Measurements from ENCODE around the gene PITPNM3. TPM values are rescaled to one million over a fixed set of nuclear protein-coding genes. Genes with fewer than 3 reads are reported as not detected.

Gene PITPNM3
- total RNA-seq, 1 donor from 2014 or later: 2.2 TPM

DNA sequence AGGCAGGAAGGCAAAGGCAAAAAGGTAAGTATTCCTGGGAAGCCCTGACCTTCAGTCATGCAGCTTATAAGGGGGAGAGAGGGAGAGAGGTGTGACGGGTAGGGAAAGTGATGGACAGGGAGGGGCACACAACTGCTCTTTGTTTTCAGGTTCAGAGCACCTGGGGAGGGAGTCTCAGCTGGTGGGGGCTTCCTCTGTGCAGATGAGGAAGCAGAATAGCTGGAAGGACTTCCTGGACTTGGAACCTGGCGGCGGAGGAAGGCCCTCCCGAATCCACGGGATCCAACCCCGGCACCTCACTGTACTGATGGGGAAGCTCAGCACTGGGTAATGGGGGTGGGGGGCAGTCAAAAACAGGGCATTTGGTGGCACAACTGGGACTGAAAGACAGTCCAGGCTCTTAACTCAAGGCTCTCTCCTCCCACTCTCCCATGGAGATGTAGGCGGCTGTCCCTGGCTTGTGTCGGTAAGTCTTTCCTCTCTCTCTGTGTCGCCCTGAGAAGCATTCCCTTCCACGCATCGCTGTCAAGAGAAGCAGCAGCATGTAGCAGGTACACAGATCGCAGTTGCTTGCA, 11.9 kb upstream of the PITPNM3 start:
- H3K4me3 ChIP-seq (ENCODE audit: low read depth, low read length): no peak overlapping the region
- DNase-seq (ENCODE audit: low read depth): no peak
- TF ChIP-seq, protein P1, sequence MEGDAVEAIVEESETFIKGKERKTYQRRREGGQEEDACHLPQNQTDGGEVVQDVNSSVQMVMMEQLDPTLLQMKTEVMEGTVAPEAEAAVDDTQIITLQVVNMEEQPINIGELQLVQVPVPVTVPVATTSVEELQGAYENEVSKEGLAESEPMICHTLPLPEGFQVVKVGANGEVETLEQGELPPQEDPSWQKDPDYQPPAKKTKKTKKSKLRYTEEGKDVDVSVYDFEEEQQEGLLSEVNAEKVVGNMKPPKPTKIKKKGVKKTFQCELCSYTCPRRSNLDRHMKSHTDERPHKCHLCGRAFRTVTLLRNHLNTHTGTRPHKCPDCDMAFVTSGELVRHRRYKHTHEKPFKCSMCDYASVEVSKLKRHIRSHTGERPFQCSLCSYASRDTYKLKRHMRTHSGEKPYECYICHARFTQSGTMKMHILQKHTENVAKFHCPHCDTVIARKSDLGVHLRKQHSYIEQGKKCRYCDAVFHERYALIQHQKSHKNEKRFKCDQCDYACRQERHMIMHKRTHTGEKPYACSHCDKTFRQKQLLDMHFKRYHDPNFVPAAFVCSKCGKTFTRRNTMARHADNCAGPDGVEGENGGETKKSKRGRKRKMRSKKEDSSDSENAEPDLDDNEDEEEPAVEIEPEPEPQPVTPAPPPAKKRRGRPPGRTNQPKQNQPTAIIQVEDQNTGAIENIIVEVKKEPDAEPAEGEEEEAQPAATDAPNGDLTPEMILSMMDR (IDR thresholded peaks at IDR 0.05; ENCODE audit: insufficient read depth, low read length, poor library complexity, severe bottlenecking): no peak
- H3K27me3 ChIP-seq (ENCODE audit: control insufficient read depth, insufficient read depth, low read length): no peaks in the 10 kb centered on the region
- H3K36me3 ChIP-seq (ENCODE audit: control insufficient read depth, insufficient read depth, low read length): no peaks in the 10 kb centered on the region

DNA sequence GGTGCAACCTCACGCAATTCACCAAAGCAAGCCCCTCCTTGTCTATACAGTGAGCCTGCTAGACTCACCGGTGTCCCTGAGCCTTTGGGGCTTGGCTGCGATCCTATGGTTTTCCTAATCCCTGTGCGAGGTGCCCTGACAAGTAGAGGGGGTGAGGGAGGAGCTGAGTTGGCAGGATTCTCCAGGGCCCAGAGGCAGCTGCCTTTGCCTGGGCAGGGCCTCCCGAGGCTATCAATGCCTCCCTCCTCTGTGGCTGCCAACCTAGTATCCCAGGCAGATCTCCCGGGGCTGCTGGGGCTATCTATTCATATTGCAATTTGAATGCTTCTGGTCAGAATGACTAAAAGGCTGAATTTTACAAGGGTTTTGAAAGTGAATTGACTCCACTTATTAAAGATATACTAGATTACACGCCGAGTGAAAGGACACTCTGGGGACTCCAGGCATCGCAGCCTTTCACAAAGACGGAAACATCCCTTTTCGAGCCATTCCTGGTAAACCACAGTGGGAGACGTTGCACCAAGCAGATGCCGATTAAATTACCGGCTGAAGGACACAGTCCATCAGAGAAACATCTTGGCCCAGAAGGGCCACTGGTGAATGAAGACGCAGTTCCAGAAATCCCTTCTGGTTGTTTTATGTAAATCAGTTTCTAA, 11.3 kb upstream of the PITPNM3 start:
- H3K27me3 ChIP-seq (ENCODE audit: control insufficient read depth, insufficient read depth, low read length): no peaks in the 10 kb centered on the region
- no peak overlapping the region for H3K4me3 ChIP-seq (ENCODE audit: low read depth, low read length)
- no peak for DNase-seq (ENCODE audit: low read depth)
- TF ChIP-seq, protein P1 (IDR thresholded peaks at IDR 0.05; ENCODE audit: insufficient read depth, low read length, poor library complexity, severe bottlenecking): no peak
- no peaks in the 10 kb centered on the region for H3K36me3 ChIP-seq (ENCODE audit: control insufficient read depth, insufficient read depth, low read length)

DNA sequence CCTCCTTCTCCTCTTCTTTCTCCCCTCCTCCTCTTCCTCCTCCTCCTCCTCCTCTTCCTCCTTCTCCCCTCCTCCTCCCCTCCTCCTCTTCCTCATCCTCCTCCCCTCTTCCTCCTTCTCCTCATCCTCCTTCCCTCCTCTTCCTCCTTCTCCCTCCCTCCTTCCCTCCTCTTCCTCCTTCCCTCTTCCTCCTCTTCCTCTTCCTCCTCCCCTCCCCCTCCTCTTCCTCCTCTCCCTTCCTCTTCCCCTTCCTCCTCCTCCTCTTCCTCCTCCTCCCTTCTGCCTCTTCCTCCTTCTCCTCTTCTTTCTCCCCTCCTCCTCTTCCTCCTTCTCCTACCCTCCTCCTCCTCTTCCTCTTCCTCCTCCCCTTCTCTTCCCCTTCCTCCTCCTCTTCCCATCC, 5.1 kb upstream of the PITPNM3 start:
- TF ChIP-seq, protein P1 (IDR thresholded peaks at IDR 0.05; ENCODE audit: insufficient read depth, low read length, poor library complexity, severe bottlenecking): no peak
- H3K27me3 ChIP-seq (ENCODE audit: control insufficient read depth, insufficient read depth, low read length): no peaks in the 10 kb centered on the region
- H3K4me3 ChIP-seq (ENCODE audit: low read depth, low read length): no peak overlapping the region
- DNase-seq (ENCODE audit: low read depth): no peak
- no peaks in the 10 kb centered on the region for H3K36me3 ChIP-seq (ENCODE audit: control insufficient read depth, insufficient read depth, low read length)

DNA sequence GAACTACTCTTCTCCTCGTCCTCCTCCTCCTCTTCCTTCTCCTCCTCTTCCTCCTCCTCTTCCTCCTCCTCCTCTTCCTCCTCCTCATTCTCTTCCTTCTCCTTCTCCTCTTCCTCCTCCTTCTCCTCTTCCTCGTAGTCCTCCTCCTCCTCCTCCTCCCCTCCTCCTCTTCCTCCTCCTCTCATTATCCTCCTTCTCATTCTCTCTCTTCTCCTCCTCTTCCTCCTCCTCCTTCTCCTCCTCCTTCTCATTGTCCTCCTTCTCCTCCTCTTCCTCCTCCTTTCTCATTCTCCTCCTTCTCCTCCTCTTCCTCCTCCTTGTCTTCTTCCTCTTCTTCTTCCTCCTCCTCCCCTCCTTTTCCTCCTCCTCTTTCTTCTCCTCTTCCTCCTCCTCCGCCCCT, 4.1 kb upstream of the PITPNM3 start:
- TF ChIP-seq, protein P1 (IDR thresholded peaks at IDR 0.05; ENCODE audit: insufficient read depth, low read length, poor library complexity, severe bottlenecking): no peak
- no peaks in the 10 kb centered on the region for H3K27me3 ChIP-seq (ENCODE audit: control insufficient read depth, insufficient read depth, low read length)
- H3K4me3 ChIP-seq (ENCODE audit: low read depth, low read length): no peak overlapping the region
- DNase-seq (ENCODE audit: low read depth): no peak
- no peaks in the 10 kb centered on the region for H3K36me3 ChIP-seq (ENCODE audit: control insufficient read depth, insufficient read depth, low read length)

DNA sequence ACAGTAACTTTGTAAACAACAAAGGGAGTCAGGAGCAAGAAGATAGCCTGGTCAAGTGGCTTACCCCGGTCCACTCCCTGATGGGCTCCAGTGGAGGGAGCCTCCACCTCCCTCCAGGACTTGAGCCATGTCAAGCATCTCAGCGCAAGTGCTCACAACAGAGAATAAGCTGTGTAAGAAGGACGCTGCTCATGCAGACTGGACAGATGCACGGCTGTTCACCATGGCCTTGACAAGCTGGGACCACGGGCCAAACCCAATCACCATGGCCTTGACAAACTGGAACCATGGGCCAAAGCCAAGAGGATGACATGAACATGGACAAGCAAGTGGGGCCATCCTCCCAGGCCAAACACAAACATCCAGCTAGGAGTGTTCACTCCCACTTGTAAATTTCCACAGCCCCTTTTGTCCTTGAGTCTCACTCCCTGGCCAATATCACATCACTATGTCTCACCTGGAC, 3.4 kb upstream of the PITPNM3 start:
- TF ChIP-seq, protein P1 (IDR thresholded peaks at IDR 0.05; ENCODE audit: insufficient read depth, low read length, poor library complexity, severe bottlenecking): no peak
- Histone ChIP-seq H3K4me3 (ENCODE audit: low read depth, low read length) (no peak overlapping the region), H3K36me3 (ENCODE audit: control insufficient read depth, insufficient read depth, low read length) (no peaks in the 10 kb centered on the region), H3K27me3 (ENCODE audit: control insufficient read depth, insufficient read depth, low read length) (peaks cover under 1% of the 10 kb centered on the region)
- DNase-seq (ENCODE audit: low read depth): no peak
